ACHN (cell line): ENCODE results near the gene RPAP2.
"Not testable (repeated sequence)": the region's sequence is repeated elsewhere in the genome, so short reads cannot be mapped to it uniquely, and the experiment has no call there.

Experiments used
- DNase-seq: peaks from one replicate; pipeline ENCODE4 v3.0.0-alpha.2; 2015
- in situ Hi-C: cut with HindIII; loops from 2 replicates; pipeline ENCODE4 v1.10.0; 2017; ENCODE audit warnings: low sequenced_read_pairs, low pct_ligation_motif_present, low pct_unique_long_range_greater_than_20kb

The RPAP2 gene

GRCh38 chr1:92315766-92316599 lies 17.1 kb downstream of the RPAP2 start:
- in situ Hi-C loops: no loop called here

GRCh38 chr1:92317836-92318493 lies 19.1 kb downstream of the RPAP2 start:
- no peak for DNase-seq
- in situ Hi-C loops: no loop called here

More at GRCh38 chr1:92315766-92316599, 17.1 kb downstream of the RPAP2 start:
- no peak for DNase-seq

- in situ Hi-C loops: no loop called here
- no peak for DNase-seq
Observed at GRCh38 chr1:92323473-92324453, 24.9 kb downstream of the RPAP2 start.

GRCh38 chr1:92324784-92325183 lies 25.9 kb downstream of the RPAP2 start:
- in situ Hi-C loops: no loop called here
- no peak for DNase-seq

GRCh38 chr1:92326681-92327080 lies 27.8 kb downstream of the RPAP2 start:
- no peak for DNase-seq
- in situ Hi-C loops: no loop called here

GRCh38 chr1:92327794-92328193 lies 28.9 kb downstream of the RPAP2 start:
- in situ Hi-C loops: no loop called here
- DNase-seq: no peak

GRCh38 chr1:92329347-92330129 lies 30.7 kb downstream of the RPAP2 start:
- no peak for DNase-seq
- in situ Hi-C loops: no loop called here

- in situ Hi-C loops: no loop called here
- no peak for DNase-seq
Observed at GRCh38 chr1:92333668-92334067, 34.8 kb downstream of the RPAP2 start.

GRCh38 chr1:92340154-92340553 lies 41.3 kb downstream of the RPAP2 start:
- in situ Hi-C loops: no loop called here
- DNase-seq: no peak

- in situ Hi-C loops: no loop called here
- DNase-seq: no peak
Observed at GRCh38 chr1:92342401-92342800, 43.5 kb downstream of the RPAP2 start.

GRCh38 chr1:92343061-92343460 lies 44.2 kb downstream of the RPAP2 start:
- in situ Hi-C loops: no loop called here
- DNase-seq: no peak

GRCh38 chr1:92346866-92347640 lies 48.2 kb downstream of the RPAP2 start:
- in situ Hi-C loops: no loop called here
- DNase-seq: no peak

GRCh38 chr1:92352856-92353255 lies 54.0 kb downstream of the RPAP2 start:
- in situ Hi-C loops: no loop called here
- DNase-seq: no peak

GRCh38 chr1:92354259-92354658 lies 55.4 kb downstream of the RPAP2 start:
- no peak for DNase-seq
- in situ Hi-C loops: no loop called here

GRCh38 chr1:92356956-92357355 lies 58.1 kb downstream of the RPAP2 start:
- in situ Hi-C loops: no loop called here
- no peak for DNase-seq

- in situ Hi-C loops, DNase-seq: not testable (repeated sequence)
Observed at GRCh38 chr1:92359382-92359781, 60.5 kb downstream of the RPAP2 start.

- no peak for DNase-seq
- in situ Hi-C loops: no loop called here
Observed at GRCh38 chr1:92359986-92360385, 61.1 kb downstream of the RPAP2 start.
